TTC549 (cell line): ENCODE data around the gene IGFBP2.

Experiments
- FAIRE-seq: peaks from 2 replicates; lab custom pipeline; 2012; peaks lifted over from hg19 to GRCh38; lab: Jason Lieb, UNC

Gene IGFBP2

DNA sequence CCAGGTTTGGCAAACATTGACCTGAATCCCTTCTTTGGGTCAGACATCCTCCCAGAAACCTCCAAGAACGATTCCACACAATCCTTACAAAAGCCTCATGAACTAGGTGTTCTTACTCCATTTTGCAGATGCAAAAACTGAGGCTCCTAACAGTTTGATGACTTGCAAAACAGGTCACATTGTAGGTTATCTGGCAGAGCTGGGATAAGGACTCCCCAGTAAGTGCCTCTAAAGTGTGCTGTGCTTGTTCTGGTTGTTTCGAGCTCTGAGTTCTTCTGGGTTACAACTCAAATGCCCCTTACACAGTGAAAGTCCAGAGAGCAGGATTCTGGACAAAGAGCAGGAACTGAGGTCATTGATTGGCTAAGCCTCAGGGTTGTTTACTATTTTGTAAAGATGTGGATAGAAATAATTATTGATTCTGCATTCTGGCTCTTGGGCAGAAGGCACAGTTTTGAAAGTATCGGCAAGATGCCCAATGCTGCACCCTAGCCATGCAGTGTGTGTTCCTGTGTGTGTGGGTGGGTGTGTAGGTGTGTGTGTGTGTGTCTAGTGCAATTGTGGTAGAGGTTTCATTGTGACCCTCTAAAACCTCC, 17.0 kb upstream of the IGFBP2 start:
- FAIRE-seq, result no peak

GRCh38 chr2:216617159-216617815, 15.9 kb upstream of the IGFBP2 start:
- FAIRE-seq, result no peak

DNA sequence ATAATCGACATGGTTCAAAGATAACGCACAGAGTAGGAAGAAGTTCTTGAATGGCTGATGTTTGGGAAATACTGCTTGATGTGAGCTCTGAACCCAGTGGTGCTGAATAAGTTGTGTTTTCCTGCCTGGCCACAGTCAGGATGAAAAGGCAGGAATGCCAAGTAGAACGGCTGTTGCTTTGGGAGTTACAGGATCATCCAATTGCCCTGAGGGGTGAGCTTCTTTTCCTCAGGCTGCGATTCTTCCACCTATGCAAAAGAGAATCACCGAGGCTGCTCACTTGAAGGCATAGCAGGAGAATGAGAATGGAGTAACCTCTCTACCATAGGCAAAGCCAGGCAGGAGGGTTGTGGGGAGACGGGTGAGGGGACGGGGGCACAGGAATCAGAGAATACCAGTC, 14.4 kb upstream of the IGFBP2 start:
- no peak for FAIRE-seq

- no peak for FAIRE-seq
Observed at GRCh38 chr2:216619411-216620393, 13.5 kb upstream of the IGFBP2 start.

- FAIRE-seq, result no peak
Observed at GRCh38 chr2:216620786-216621185, 12.4 kb upstream of the IGFBP2 start.

GRCh38 chr2:216621292-216621691, 11.9 kb upstream of the IGFBP2 start:
- no peak for FAIRE-seq

DNA sequence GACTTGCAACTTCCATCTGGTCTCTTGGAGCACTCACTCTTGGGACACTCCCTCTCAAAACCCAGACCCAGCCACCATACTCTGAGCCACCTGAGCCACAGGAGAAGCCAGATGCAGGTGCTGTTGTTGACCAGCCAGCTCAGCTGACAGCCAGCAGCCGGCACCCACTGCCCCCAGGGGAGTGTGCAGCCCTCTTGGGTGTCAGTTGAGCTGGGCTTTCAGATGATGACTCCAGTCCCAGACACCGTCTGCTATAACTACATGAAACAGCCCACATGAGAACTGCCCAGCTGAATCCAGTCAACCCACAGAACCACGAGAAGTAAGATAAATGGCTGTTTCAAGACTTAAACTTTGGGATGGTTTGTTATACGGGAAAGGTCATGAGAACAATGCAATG, 10.7 kb upstream of the IGFBP2 start:
- no peak for FAIRE-seq

GRCh38 chr2:216624251-216624650, 9.0 kb upstream of the IGFBP2 start:
- no peak for FAIRE-seq

- FAIRE-seq, result no peak
Observed at GRCh38 chr2:216626168-216626874, 6.9 kb upstream of the IGFBP2 start.

DNA sequence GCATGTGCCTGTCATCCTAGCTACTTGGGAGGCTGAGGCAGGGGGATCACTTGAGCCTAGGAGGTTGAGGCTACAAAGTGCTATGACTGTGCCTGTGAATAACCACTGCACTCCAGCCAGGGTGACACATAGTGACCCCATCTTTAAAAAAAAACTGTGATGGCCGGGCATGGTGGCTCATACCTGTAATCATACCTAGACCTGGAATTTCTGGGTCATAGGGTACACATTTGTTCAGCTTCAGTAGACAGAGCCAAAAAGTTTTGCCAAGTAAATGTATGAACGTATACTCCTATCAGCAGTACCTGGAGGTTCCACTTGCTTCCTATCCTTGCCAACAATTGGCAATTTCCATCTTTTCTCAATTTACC, 6.4 kb upstream of the IGFBP2 start:
- no peak for FAIRE-seq

GRCh38 chr2:216629784-216630183, 3.4 kb upstream of the IGFBP2 start:
- no peak for FAIRE-seq

DNA sequence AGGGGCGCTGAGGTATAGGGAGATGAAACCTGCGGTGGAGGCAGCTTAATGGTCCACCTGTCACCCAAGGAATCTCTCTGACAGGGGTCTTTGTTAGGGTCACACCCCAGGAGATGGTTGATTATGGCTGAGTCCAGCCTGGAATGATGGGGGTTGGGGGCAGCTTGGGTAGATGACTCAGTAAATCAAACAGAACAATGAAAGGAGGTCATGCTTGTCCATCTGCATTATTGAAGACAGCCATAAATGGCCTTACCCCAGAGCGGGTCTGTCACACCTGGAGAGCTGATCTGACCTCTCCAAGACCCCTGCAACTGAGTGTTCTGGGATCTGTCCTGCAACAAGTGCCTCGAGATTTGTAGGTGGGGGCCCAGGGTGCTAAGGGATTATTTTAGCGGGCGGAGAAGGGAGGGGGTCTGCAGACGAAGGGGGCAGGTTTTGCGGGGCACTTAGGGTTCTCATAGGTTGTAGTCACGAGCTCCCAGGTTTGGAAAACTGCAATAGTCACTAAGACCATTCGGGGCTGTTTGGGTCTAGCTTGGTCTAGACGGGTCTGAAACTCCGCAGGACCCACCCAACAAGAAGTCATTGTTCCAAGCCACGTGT, 771 bp upstream of the IGFBP2 start:
- no peak for FAIRE-seq

- no peak for FAIRE-seq
Observed at GRCh38 chr2:216633616-216634369, 573 bp downstream of the IGFBP2 start.

DNA sequence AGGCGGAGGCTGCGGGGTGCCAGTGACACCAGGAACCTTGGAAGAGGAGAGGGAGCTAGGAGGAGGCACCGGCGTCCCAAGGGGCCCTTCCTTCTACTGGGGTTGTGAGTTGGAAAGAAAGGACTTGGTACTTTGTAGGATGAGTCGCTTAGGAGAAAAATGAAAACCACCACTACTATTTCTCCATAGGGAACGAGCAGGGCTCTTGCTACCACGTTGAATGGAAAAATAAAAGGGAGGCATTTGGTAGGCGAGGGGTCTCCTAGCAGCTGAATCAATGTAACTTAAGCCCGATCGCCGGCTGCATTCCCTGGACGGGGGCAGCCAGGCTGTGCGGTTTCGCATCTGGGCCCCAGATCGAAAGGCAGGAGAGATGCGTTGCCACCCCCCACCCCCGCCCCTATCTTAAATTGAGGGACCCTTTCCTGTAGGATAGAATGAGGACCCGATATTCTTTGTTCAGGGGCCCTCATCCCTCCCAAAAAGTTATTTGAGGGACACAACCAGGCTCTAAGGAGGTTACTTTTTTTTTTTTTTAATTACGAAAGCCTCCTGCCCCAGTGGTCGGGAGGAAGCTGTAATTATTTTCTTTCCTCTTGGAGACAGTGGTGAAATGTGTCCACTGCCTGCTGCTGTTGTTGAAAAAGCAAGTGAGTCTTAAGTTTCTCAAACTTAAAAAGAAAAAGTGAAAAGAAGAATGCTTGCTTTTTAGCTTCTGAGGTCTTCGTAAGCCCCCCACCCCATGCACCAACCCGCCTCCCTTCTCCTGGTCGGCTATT, 1.3 kb downstream of the IGFBP2 start:
- no peak for FAIRE-seq

DNA sequence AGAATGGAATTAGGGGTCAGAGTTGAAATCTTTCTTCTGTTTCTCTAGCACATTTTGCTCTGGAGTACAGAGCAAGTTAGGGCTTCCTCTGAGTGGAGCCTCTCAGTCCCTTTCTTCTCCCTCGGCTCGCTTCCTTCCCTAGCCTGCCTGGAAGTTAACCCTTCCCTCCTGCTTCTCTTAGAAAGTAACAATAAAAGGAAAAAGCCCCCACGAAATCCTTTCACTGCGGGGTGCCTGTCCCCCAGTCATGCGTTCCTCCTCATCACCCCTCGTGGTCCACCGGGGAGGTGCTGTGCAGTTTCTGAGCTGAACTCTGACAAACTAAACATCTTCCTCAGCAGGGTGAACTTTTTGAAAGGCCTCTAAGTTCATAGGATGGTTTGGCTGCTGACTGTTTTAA, 2.0 kb downstream of the IGFBP2 start:
- no peak for FAIRE-seq

GRCh38 chr2:216635701-216636550, 2.7 kb downstream of the IGFBP2 start:
- FAIRE-seq, result no peak

DNA sequence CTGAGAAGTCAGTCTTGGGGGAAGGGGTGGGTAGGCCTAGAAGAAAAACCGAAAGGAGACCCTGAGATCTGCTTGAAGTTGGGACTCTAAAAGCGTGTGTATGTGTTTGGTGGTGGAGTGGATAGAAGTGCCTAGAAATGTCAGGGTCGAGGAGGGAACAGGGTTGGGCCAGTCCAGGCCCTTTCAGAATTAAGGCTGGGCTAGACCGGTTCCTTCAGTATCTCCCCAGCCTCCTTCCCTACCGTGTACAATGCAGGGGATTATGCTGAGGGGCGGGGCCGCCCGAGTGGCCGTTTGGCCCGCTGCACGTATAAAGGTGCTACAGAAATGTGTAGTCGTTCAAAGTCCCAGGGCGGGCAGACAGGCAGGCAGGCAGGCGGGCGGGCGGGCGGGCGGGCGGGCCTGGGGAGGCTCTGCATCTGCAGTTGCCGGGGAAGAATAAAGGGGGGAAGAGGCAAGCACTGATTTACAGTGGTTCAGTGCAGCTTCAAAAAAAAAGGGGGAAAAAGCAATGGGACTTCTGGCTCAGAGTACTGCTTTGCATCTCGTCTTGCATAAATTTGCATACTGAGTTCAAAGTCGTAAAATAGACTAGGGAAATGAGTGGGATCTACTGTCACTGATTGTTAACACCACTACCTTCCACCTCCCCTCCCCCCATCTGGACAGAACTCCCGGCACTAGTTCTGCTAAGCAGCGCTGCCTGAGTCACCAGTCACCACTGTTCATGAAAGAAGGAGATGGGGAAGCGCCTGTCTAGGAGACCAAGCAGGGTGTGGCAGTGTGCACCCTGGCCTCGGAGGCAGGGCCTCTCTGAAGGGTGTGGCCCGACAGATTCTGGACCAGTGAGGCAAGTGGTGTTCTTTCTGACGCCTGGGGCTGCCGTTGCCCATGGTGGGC, 3.6 kb downstream of the IGFBP2 start:
- no peak for FAIRE-seq

- no peak for FAIRE-seq
Observed at GRCh38 chr2:216637472-216637871, 4.3 kb downstream of the IGFBP2 start.
